WI38 (cell line): ENCODE measurements around the gene ARMC8.

Experiments
- H3K4me3 ChIP-seq: 2 replicates; pipeline ENCODE4 v1.5.1; 2011; ENCODE audit warnings: low read depth, mild to moderate bottlenecking, control low read depth, low read length
- TF ChIP-seq, protein P1 (sequence below): IDR thresholded peaks from 2 replicates; pipeline ENCODE4 v1.5.1; 2012; ENCODE audit warnings: low read depth, mild to moderate bottlenecking, control low read depth, low read length

ARMC8 gene

GRCh38 chr3:138331143-138331894 lies 144.2 kb downstream of the ARMC8 start:
- TF ChIP-seq, protein P1, sequence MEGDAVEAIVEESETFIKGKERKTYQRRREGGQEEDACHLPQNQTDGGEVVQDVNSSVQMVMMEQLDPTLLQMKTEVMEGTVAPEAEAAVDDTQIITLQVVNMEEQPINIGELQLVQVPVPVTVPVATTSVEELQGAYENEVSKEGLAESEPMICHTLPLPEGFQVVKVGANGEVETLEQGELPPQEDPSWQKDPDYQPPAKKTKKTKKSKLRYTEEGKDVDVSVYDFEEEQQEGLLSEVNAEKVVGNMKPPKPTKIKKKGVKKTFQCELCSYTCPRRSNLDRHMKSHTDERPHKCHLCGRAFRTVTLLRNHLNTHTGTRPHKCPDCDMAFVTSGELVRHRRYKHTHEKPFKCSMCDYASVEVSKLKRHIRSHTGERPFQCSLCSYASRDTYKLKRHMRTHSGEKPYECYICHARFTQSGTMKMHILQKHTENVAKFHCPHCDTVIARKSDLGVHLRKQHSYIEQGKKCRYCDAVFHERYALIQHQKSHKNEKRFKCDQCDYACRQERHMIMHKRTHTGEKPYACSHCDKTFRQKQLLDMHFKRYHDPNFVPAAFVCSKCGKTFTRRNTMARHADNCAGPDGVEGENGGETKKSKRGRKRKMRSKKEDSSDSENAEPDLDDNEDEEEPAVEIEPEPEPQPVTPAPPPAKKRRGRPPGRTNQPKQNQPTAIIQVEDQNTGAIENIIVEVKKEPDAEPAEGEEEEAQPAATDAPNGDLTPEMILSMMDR = no peak
- H3K4me3 ChIP-seq = no peak overlapping the region

- TF ChIP-seq, protein P1 = no peak; the same call in 1 of the 2 replicates
- H3K4me3 ChIP-seq = no peak overlapping the region
Observed at GRCh38 chr3:138332472-138333073, 145.5 kb downstream of the ARMC8 start.

DNA sequence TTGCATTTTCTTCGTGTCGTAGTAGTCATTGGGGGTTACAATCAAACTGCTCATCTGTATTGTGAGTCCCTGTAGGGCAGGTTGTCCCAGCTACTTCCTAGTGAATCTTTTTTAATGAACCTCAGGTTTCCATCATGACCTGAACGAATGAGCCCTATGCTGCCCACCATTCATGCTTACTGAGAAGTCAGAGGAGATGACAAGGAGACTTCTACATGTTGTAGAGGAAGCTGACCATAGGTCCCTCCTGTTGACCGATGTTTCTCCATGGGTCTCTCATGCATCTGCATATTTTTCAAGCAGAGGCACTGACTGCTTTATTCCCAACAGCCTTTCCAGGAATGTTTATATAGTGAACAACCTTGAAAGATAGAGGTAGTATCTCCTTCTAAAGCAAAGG lies 147.5 kb downstream of the ARMC8 start:
- no peak overlapping the region for H3K4me3 ChIP-seq
- TF ChIP-seq, protein P1 = no peak

DNA sequence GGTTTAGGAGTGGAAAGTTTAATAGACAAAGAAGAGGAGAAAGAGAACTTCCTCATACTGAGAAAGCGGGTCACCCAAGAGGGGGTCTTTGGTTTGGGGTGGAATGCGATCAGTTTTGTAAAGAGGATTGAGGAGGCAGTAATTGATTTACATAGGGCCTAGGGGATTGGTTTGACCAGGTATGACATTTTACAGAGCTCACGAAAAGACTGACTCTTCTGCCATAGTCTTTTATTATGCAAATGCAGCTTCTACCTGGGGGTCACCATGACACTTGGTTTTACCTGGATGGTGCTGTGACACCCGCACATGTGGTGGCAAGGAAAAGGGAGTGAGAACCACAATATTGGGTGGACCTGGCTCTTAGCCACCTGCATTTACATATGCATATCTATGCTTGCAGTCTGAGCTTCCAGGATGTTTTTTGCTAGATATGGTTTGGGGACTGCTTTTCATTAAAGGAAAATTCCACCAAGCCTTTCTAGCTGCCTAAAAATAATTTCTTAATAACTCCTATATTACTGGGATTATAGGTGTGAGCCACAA lies 149.4 kb downstream of the ARMC8 start:
- TF ChIP-seq, protein P1 = no peak
- H3K4me3 ChIP-seq = no peak overlapping the region

DNA sequence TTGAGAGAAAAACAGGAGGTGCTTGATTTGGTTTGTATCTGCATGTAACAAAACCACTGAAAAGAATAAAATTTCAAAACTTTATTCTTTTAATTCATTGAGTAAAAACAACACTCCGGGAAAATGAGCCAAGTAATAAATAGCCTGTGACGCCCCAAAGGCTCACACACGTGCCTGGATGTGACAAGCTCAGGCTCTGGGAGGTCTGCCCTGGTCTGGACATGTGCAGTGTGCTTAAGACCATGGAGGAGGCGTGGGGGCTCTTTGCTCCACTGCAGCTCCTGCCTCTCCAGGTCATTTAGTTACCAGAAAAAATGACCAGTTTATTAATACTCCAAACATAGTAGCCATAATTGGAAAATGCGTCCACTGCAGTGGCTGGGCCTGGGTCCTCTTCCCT lies 151.1 kb downstream of the ARMC8 start:
- TF ChIP-seq, protein P1 = no peak

GRCh38 chr3:138338811-138339210 lies 151.7 kb downstream of the ARMC8 start:
- H3K4me3 ChIP-seq = no peak overlapping the region
- TF ChIP-seq, protein P1 = no peak

More for the DNA sequence above, 151.1 kb downstream of the ARMC8 start:
- no peak overlapping the region for H3K4me3 ChIP-seq

DNA sequence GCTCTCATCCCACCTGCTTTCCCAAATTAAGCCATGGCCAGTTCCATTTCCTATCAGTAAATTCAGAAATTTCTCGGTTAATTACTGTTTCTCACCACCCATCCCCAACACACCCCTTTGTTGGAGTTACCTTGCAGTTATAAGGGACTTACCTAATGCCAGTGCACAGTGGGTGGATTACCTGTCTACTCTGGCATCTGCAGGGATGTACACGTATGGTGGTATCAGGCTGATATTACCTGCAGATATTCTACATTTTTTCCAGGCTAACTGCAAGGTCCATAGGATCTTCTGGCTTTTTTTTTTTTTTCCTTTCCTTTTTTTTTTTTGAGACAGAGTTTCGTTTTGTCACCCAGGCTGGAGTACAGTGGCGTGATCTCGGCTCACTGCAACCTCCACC lies 153.4 kb downstream of the ARMC8 start:
- H3K4me3 ChIP-seq = no peak overlapping the region
- TF ChIP-seq, protein P1 = no peak
